Measurements from ENCODE around the gene PPP1R14B. TPM values are rescaled to one million over a fixed set of nuclear protein-coding genes. Genes with fewer than 3 reads are reported as not detected.
A peak's percentile ranks its signal among the peaks of the same experiment; 100 is the strongest.

The PPP1R14B gene
- total RNA-seq, 1 experiment from 2014 or later = 1,496 TPM

- CTCF ChIA-PET = interaction anchor here (1.1 to 1.2 kb wide), 3 partner anchors 8 to 39 kb away, joined by 3 to 4 read pairs (median 3); no protein-coding TSS in a partner anchor
- Histone ChIP-seq H3K9ac (ENCODE audit: low read length) (no peak overlapping the region), H3K36me3 (ENCODE audit: low read depth, low read length) (no peaks in the 10 kb centered on the region; the same call in 1 of the 2 replicates), H3K79me2 (ENCODE audit: low read length) (peaks cover 16% of the 10 kb centered on the region), H3K27me3 (ENCODE audit: low read length) (no peaks in the 10 kb centered on the region), H3K9me2 (replicated peaks; ENCODE audit: low read length) (no peaks in the 10 kb centered on the region), H3K27ac (ENCODE audit: low read length) (no peak overlapping the region), H4K20me1 (ENCODE audit: low read length) (no peaks in the 10 kb centered on the region), H3K4me2 (ENCODE audit: low read length) (peak overlapping the region; percentile 66), H2AFZ (ENCODE audit: low read length) (no peak overlapping the region), H3K9me3 (ENCODE audit: low read length) (no peaks in the 10 kb centered on the region), H3F3A (ENCODE audit: low read length, unreplicated experiment) (peaks cover 16% of the 10 kb centered on the region), H3K4me3 (ENCODE audit: low read length) (peak overlapping the region; percentile 20; the same call in 1 of the 2 replicates), H3K4me1 (ENCODE audit: insufficient read depth, low read length) (peaks cover 56% of the 10 kb centered on the region)
- intact Hi-C loops (cut with micrococcal nuclease) = no loop called here
- TF ChIP-seq EZH2phosphoT487 (IDR thresholded peaks at IDR 0.05; ENCODE audit: borderline replicate concordance, low read length) (no peak), EZH2 (IDR thresholded peaks at IDR 0.05; ENCODE audit: low read length, unreplicated experiment) (no peak), CTCF (conservative IDR thresholded peaks at IDR 0.05; ENCODE audit: low read depth, low read length) (no peak)
- ATAC-seq = peak; percentile 8
- BruUV-seq (replicated peaks) = no TSS peak
- POLR2A ChIA-PET (ENCODE audit: unreplicated experiment) = interaction anchor here (1.0 kb wide), 1 partner anchor 9 kb away, joined by 12 read pairs; the partner anchor contains the start of gene PPP1R14B
- peak; percentile 95 for DNase-seq
These were observed 9.2 kb downstream of the PPP1R14B start for GRCh38 chr11:64237484-64237951.

GRCh38 chr11:64235437-64236161 lies 11.1 kb downstream of the PPP1R14B start:
- Histone ChIP-seq H3K4me1 (ENCODE audit: insufficient read depth, low read length) (peaks cover 53% of the 10 kb centered on the region), H3K4me3 (ENCODE audit: low read length) (peak overlapping the region; percentile 82), H3K9ac (ENCODE audit: low read length) (no peak overlapping the region), H3K36me3 (ENCODE audit: low read depth, low read length) (no peaks in the 10 kb centered on the region; the same call in 1 of the 2 replicates), H3K79me2 (ENCODE audit: low read length) (peaks cover 11% of the 10 kb centered on the region; the same call in 1 of the 2 replicates), H2AFZ (ENCODE audit: low read length) (no peak overlapping the region), H3K4me2 (ENCODE audit: low read length) (peak overlapping the region; percentile 94), H3K9me2 (replicated peaks; ENCODE audit: low read length) (no peaks in the 10 kb centered on the region), H4K20me1 (ENCODE audit: low read length) (no peaks in the 10 kb centered on the region), H3K27me3 (ENCODE audit: low read length) (no peaks in the 10 kb centered on the region), H3K9me3 (ENCODE audit: low read length) (no peaks in the 10 kb centered on the region), H3K27ac (ENCODE audit: low read length) (no peak overlapping the region), H3F3A (ENCODE audit: low read length, unreplicated experiment) (peaks cover 15% of the 10 kb centered on the region)
- ChIA-PET POLR2A (ENCODE audit: unreplicated experiment) (interaction anchor here (0.5 kb wide), 1 partner anchor 882 kb away, joined by 4 read pairs; the partner anchor contains the start of gene ZNHIT2), CTCF (interaction anchor here (0.6 kb wide), 1 partner anchor 69 kb away, joined by 4 read pairs; no protein-coding TSS in a partner anchor)
- TF ChIP-seq EZH2phosphoT487 (IDR thresholded peaks at IDR 0.05; ENCODE audit: borderline replicate concordance, low read length) (no peak), EZH2 (IDR thresholded peaks at IDR 0.05; ENCODE audit: low read length, unreplicated experiment) (no peak), CTCF (conservative IDR thresholded peaks at IDR 0.05; ENCODE audit: low read depth, low read length) (no peak)
- TSS peak; percentile 25 for BruUV-seq (replicated peaks)
- intact Hi-C loops (cut with micrococcal nuclease) = no loop called here
- DNase-seq = no peak
- ATAC-seq = no peak
